HepG2 (cell line): ENCODE data around the gene SNIP1. TPM values are rescaled to one million over a fixed set of nuclear protein-coding genes. Genes with fewer than 3 reads are reported as not detected.
A peak's percentile ranks its signal among the peaks of the same experiment; 100 is the strongest.

Source experiments
- ATF2 ChIP-seq: sonication (generic); formaldehyde crosslinking; IDR thresholded peaks from 2 replicates; pipeline ENCODE4 v1.4.0; 2020; ENCODE audit warnings: missing genetic modification reagents
- CBX2 ChIP-seq, 2 experiments: fragments of 200-600 bp in 1 of 2; sonication (generic); formaldehyde crosslinking in 1 of 2; IDR thresholded peaks; 2 replicates each; pipeline versions ENCODE4 v1.7.0 to v1.8.1; 2018 to 2022; ENCODE audit warnings: low read depth in 2 of 2, low read length in 1 of 2, mild to moderate bottlenecking in 1 of 2, missing genetic modification reagents in 1 of 2
- FOXA3 ChIP-seq: IDR thresholded peaks from 2 replicates; pipeline ENCODE4 v1.6.1; 2016; ENCODE audit warnings: missing genetic modification reagents, missing compliant biosample characterization
- HIVEP1 ChIP-seq: sonication (generic); formaldehyde crosslinking; IDR thresholded peaks from 2 replicates; pipeline ENCODE4 v1.4.0; 2020; ENCODE audit warnings: mild to moderate bottlenecking, missing genetic modification reagents
- HNRNPUL1 ChIP-seq: fragments of 200-400 bp; formaldehyde crosslinking; IDR thresholded peaks from 2 replicates; pipeline ENCODE4 v1.6.1; 2017; ENCODE audit warnings: low read depth, mild to moderate bottlenecking, low read length, moderate library complexity
- KLF16 ChIP-seq, 2 experiments: sonication (generic) in 1 of 2; formaldehyde crosslinking in 1 of 2; IDR thresholded peaks; 2 replicates each; pipeline versions ENCODE4 v1.6.1 to v1.8.0; 2016 to 2023; ENCODE audit warnings: missing genetic modification reagents in 2 of 2, missing compliant biosample characterization in 1 of 2
- NFYC ChIP-seq: IDR thresholded peaks from 2 replicates; pipeline ENCODE4 v1.6.1; 2016; ENCODE audit warnings: missing genetic modification reagents, missing compliant biosample characterization
- TEAD2 ChIP-seq: sonication (generic); formaldehyde crosslinking; IDR thresholded peaks from 2 replicates; pipeline ENCODE4 v1.9.0; 2021; ENCODE audit warnings: missing genetic modification reagents
- ZBTB7B ChIP-seq: sonication (generic); formaldehyde crosslinking; IDR thresholded peaks from 2 replicates; pipeline ENCODE4 v1.4.0; 2020; ENCODE audit warnings: missing genetic modification reagents
- ZKSCAN5 ChIP-seq: sonication (generic); formaldehyde crosslinking; IDR thresholded peaks from 2 replicates; pipeline ENCODE4 v1.5.1; 2020; ENCODE audit warnings: mild to moderate bottlenecking, missing genetic modification reagents
- ZMYM3 ChIP-seq: sonication (generic); formaldehyde crosslinking; IDR thresholded peaks from 2 replicates; pipeline ENCODE4 v1.5.1; 2020; ENCODE audit warnings: mild to moderate bottlenecking, missing genetic modification reagents
- ZNF605 ChIP-seq: sonication (generic); formaldehyde crosslinking; IDR thresholded peaks from 2 replicates; pipeline ENCODE4 v1.8.0; 2022; ENCODE audit warnings: mild to moderate bottlenecking, missing genetic modification reagents
- ZNF619 ChIP-seq: sonication (generic); formaldehyde crosslinking; IDR thresholded peaks from 2 replicates; pipeline ENCODE4 v1.4.0; 2020; ENCODE audit warnings: mild to moderate bottlenecking, missing genetic modification reagents
- ZNF629 ChIP-seq: sonication (generic); formaldehyde crosslinking; conservative IDR thresholded peaks from 2 replicates; pipeline ENCODE4 v1.5.0; 2020; ENCODE audit warnings: missing genetic modification reagents
- ZNF891 ChIP-seq: sonication (generic); formaldehyde crosslinking; IDR thresholded peaks from 2 replicates; pipeline ENCODE4 v1.5.0; 2020; ENCODE audit warnings: mild to moderate bottlenecking, missing genetic modification reagents
- polyA plus RNA-seq, 8 experiments: library from polyadenylated mRNA; depleted of rRNA in 3 of 8; stranded (reverse) in 7 of 8; unstranded in 1 of 8; fragments of >200 nt; fragmentation: Illumina TruSeq in 4 of 8; extraction: Trizol in 4 of 8; gene quantifications; 2 replicates each; pipeline versions ENCODE4 v1.2.1 to v1.2.3, GENCODE V29; 2011 to 2016; ENCODE audit warnings: low read depth in 4 of 8, missing spikeins in 1 of 8, mixed read lengths in 1 of 8; ENCODE audit not compliant: insufficient read depth in 1 of 8
- total RNA-seq, 5 experiments: library from RNA; depleted of rRNA; stranded (reverse); fragments of >200 nt; fragmentation: Illumina TruSeq; extraction: Trizol; gene quantifications; 2 replicates each; pipeline ENCODE4 v1.2.3, GENCODE V29; 2016; ENCODE audit warnings: low read depth in 1 of 5
- TF ChIP-seq, protein P1 (sequence below): sonication (generic); formaldehyde crosslinking; IDR thresholded peaks from 2 replicates; pipeline ENCODE4 v1.5.1; 2020; ENCODE audit warnings: missing genetic modification reagents, mild to moderate bottlenecking, borderline replicate concordance
- TF ChIP-seq, protein P2 (sequence below): sonication (generic); formaldehyde crosslinking; IDR thresholded peaks from 2 replicates; pipeline ENCODE4 v1.4.0; 2020; ENCODE audit warnings: missing genetic modification reagents
- TF ChIP-seq, protein P3 (sequence below): sonication (generic); formaldehyde crosslinking; IDR thresholded peaks from 2 replicates; pipeline ENCODE4 v1.5.1; 2020; ENCODE audit warnings: mild to moderate bottlenecking, missing genetic modification reagents, moderate library complexity

Gene SNIP1
- total and polyA plus RNA-seq, 2 of the 13 experiments (the other 11 are each of a cell fraction or from before 2014, with no cell fraction given): 5.5 to 11.2 TPM

DNA sequence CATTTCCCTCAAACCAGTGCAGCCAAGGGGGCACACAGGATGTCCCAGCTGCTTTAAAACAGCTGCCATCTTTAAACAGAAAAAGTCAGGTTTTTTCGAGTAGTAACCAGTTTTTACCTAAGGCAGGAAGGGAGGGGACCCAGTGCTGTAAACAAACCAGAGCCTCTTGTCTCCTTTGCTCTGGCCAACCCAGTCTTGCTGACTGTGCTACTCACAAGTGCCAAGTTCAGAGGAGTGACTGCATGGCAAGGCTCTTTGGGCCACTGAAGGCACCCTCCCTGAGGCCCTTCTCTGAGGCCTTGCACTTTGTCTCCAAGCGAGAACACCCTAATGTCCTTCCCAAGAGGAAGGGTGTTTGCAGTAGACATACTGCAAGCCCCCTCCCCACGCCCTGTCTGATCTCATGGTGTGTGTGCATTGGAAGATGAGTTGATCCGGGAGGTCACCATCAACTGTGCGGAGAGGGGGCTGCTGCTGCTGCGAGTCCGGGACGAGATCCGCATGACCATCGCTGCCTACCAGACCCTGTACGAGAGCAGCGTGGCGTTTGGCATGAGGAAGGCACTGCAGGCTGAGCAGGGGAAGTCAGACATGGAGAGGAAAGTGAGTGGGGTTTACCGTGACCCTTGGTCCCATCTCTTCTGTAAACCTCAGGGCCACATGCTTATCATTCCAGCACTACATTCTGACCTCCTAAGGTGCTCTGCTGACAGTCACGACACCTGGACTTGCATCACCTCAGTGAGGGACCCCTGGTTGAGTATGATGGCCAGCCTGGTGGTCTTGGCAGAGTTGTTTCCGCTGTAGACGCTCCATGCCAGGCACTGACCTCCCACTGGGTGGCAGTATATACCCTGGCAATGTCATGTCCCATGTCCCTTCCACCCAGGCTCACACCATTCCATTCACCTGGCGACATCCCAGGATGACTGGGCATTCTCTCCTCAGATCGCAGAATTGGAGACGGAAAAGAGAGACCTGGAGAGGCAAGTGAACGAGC, 7.3 kb upstream of the SNIP1 start (continued):
- TF ChIP-seq, protein P1, sequence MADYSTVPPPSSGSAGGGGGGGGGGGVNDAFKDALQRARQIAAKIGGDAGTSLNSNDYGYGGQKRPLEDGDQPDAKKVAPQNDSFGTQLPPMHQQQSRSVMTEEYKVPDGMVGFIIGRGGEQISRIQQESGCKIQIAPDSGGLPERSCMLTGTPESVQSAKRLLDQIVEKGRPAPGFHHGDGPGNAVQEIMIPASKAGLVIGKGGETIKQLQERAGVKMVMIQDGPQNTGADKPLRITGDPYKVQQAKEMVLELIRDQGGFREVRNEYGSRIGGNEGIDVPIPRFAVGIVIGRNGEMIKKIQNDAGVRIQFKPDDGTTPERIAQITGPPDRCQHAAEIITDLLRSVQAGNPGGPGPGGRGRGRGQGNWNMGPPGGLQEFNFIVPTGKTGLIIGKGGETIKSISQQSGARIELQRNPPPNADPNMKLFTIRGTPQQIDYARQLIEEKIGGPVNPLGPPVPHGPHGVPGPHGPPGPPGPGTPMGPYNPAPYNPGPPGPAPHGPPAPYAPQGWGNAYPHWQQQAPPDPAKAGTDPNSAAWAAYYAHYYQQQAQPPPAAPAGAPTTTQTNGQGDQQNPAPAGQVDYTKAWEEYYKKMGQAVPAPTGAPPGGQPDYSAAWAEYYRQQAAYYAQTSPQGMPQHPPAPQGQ: no peak
- TF ChIP-seq HIVEP1 (CRISPR knock-in tag) (0 out of 2 replicates have a peak, but pooled peaks have one; percentile 38), ZNF629 (CRISPR knock-in tag) (no peak), ZBTB7B (peak; percentile 62; the same call in 1 of the 2 replicates), NFYC (CRISPR knock-in tag) (no peak), ZNF619 (CRISPR knock-in tag) (no peak), HNRNPUL1 (no peak), ZNF891 (CRISPR knock-in tag) (no peak), TEAD2 (CRISPR knock-in tag) (no peak), ZKSCAN5 (no peak), ZNF605 (CRISPR knock-in tag) (no peak), CBX2 (IDR thresholded peaks at IDR 0.05; ENCODE audit: low read depth, low read length) (no peak), CBX2 (CRISPR knock-in tag; IDR thresholded peaks at IDR 0.05; ENCODE audit: low read depth) (no peak), ATF2 (CRISPR knock-in tag) (no peak), ZMYM3 (peak; percentile 93), KLF16 (CRISPR knock-in tag; IDR thresholded peaks at IDR 0.05) (no peak), FOXA3 (no peak)
- TF ChIP-seq, protein P2, sequence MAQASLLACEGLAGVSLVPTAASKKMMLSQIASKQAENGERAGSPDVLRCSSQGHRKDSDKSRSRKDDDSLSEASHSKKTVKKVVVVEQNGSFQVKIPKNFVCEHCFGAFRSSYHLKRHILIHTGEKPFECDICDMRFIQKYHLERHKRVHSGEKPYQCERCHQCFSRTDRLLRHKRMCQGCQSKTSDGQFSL: no peak
- TF ChIP-seq, protein P3, sequence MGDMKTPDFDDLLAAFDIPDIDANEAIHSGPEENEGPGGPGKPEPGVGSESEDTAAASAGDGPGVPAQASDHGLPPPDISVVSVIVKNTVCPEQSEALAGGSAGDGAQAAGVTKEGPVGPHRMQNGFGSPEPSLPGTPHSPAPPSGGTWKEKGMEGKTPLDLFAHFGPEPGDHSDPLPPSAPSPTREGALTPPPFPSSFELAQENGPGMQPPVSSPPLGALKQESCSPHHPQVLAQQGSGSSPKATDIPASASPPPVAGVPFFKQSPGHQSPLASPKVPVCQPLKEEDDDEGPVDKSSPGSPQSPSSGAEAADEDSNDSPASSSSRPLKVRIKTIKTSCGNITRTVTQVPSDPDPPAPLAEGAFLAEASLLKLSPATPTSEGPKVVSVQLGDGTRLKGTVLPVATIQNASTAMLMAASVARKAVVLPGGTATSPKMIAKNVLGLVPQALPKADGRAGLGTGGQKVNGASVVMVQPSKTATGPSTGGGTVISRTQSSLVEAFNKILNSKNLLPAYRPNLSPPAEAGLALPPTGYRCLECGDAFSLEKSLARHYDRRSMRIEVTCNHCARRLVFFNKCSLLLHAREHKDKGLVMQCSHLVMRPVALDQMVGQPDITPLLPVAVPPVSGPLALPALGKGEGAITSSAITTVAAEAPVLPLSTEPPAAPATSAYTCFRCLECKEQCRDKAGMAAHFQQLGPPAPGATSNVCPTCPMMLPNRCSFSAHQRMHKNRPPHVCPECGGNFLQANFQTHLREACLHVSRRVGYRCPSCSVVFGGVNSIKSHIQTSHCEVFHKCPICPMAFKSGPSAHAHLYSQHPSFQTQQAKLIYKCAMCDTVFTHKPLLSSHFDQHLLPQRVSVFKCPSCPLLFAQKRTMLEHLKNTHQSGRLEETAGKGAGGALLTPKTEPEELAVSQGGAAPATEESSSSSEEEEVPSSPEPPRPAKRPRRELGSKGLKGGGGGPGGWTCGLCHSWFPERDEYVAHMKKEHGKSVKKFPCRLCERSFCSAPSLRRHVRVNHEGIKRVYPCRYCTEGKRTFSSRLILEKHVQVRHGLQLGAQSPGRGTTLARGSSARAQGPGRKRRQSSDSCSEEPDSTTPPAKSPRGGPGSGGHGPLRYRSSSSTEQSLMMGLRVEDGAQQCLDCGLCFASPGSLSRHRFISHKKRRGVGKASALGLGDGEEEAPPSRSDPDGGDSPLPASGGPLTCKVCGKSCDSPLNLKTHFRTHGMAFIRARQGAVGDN (CRISPR knock-in tag): peak; percentile 74
